GM23338 (cell line): ENCODE results near the gene TPT1. TPM values are rescaled to one million over a fixed set of nuclear protein-coding genes. Genes with fewer than 3 reads are reported as not detected.

Experiments used
- ATAC-seq: fragments of 200-7000 bp; cut with Tn5 transposase; 3 replicates; pipeline ENCODE4 v1.9.1; 2020
- DNase-seq: peaks from one replicate; pipeline ENCODE4 v3.0.0-alpha.2; 2015; ENCODE audit warnings: low spot score
- H2AFZ ChIP-seq: fragments of 200-600 bp; sonication (generic); 2 replicates; pipeline ENCODE4 v1.8.0; 2016; ENCODE audit warnings: antibody characterized with exemption, mild to moderate bottlenecking, moderate library complexity
- H3F3A ChIP-seq: fragments of 200-600 bp; sonication (generic); replicated peaks from 2 replicates; pipeline ENCODE4 v1.8.0; 2017; ENCODE audit warnings: antibody characterized with exemption, mixed run types, low read depth
- H3K27ac ChIP-seq: fragments of 200-600 bp; sonication (generic); 2 replicates; pipeline ENCODE4 v1.6.1; 2016; ENCODE audit warnings: low read depth
- H3K27me3 ChIP-seq: fragments of 200-600 bp; sonication (generic); 2 replicates; pipeline ENCODE4 v1.8.0; 2016; ENCODE audit warnings: mild to moderate bottlenecking, mixed run types, moderate library complexity; ENCODE audit not compliant: insufficient read depth
- H3K36me3 ChIP-seq: fragments of 200-600 bp; sonication (generic); 2 replicates; pipeline ENCODE4 v1.8.0; 2016; ENCODE audit warnings: mild to moderate bottlenecking; ENCODE audit not compliant: insufficient read depth
- H3K4me1 ChIP-seq: fragments of 200-600 bp; sonication (generic); 2 replicates; pipeline ENCODE4 v1.8.0; 2016; ENCODE audit warnings: mild to moderate bottlenecking, moderate library complexity; ENCODE audit not compliant: insufficient read depth
- H3K4me2 ChIP-seq: fragments of 200-600 bp; sonication (generic); 2 replicates; pipeline ENCODE4 v1.7.1; 2017; ENCODE audit warnings: mixed run types
- H3K4me3 ChIP-seq: fragments of 200-600 bp; sonication (generic); 2 replicates; pipeline ENCODE4 v1.6.1; 2016; ENCODE audit warnings: mixed run types
- H3K79me2 ChIP-seq: fragments of 200-600 bp; sonication (generic); replicated peaks from 2 replicates; pipeline ENCODE4 v1.8.0; 2017; ENCODE audit warnings: mild to moderate bottlenecking; ENCODE audit not compliant: insufficient read depth
- H3K9me2 ChIP-seq: fragments of 200-600 bp; sonication (generic); 2 replicates; pipeline ENCODE4 v1.8.0; 2017; ENCODE audit not compliant: insufficient read depth
- H4K20me1 ChIP-seq: fragments of 200-600 bp; sonication (generic); replicated peaks from 2 replicates; pipeline ENCODE4 v1.8.0; 2017; ENCODE audit warnings: mild to moderate bottlenecking; ENCODE audit not compliant: insufficient read depth
- H3K27ac Mint-ChIP-seq: 2 replicates; pipeline ENCODE4 v1.8.0; 2020; ENCODE audit warnings: inconsistent platforms, mild to moderate bottlenecking, moderate library complexity, mixed read lengths
- H3K27me3 Mint-ChIP-seq: 3 replicates; pipeline ENCODE4 v1.8.0; 2022; ENCODE audit warnings: low read depth, mild to moderate bottlenecking, moderate library complexity, mixed read lengths, inconsistent platforms; ENCODE audit not compliant: insufficient read depth, poor library complexity
- H3K36me3 Mint-ChIP-seq: 3 replicates; pipeline ENCODE4 v1.8.0; 2021; ENCODE audit warnings: low read depth, mild to moderate bottlenecking, inconsistent platforms, moderate library complexity, mixed read lengths
- H3K4me1 Mint-ChIP-seq: 3 replicates; pipeline ENCODE4 v1.8.0; 2020; ENCODE audit warnings: mild to moderate bottlenecking, inconsistent platforms, mixed read lengths
- H3K4me3 Mint-ChIP-seq: 3 replicates; pipeline ENCODE4 v1.8.0; 2021; ENCODE audit warnings: moderate library complexity, mild to moderate bottlenecking, inconsistent platforms, mixed read lengths
- H3K9me3 Mint-ChIP-seq: 3 replicates; pipeline ENCODE4 v1.8.0; 2020; ENCODE audit warnings: moderate library complexity, mild to moderate bottlenecking, inconsistent platforms, mixed read lengths
- CREB1 ChIP-seq: fragments of 250-450 bp; sonication (Bioruptor Pico); IDR thresholded peaks from 2 replicates; pipeline ENCODE4 v1.5.0; 2020; ENCODE audit warnings: low read depth, mild to moderate bottlenecking, moderate library complexity
- EZH2 ChIP-seq: fragments of 200-600 bp; sonication (generic); IDR thresholded peaks from one replicate; pipeline ENCODE4 v1.8.0; 2017; ENCODE audit warnings: antibody characterized with exemption, mild to moderate bottlenecking, low read depth; ENCODE audit not compliant: unreplicated experiment
- EZH2phosphoT487 ChIP-seq: fragments of 200-600 bp; sonication (generic); IDR thresholded peaks from one replicate; pipeline ENCODE4 v1.8.1; 2018; ENCODE audit warnings: antibody characterized with exemption; ENCODE audit not compliant: unreplicated experiment
- JUNB ChIP-seq: IDR thresholded peaks from one replicate; pipeline ENCODE4 v1.6.1; 2016; ENCODE audit warnings: antibody characterized with exemption; ENCODE audit not compliant: unreplicated experiment
- POLR2AphosphoS5 ChIP-seq: IDR thresholded peaks from 2 replicates; pipeline ENCODE4 v1.6.1; 2016; ENCODE audit warnings: antibody characterized with exemption, low read depth
- STAT1 ChIP-seq: IDR thresholded peaks from one replicate; pipeline ENCODE4 v1.6.1; 2016; ENCODE audit warnings: antibody characterized with exemption; ENCODE audit not compliant: unreplicated experiment
- ZNF114 ChIP-seq: fragments of 250-450 bp; sonication (Bioruptor Pico); IDR thresholded peaks from 2 replicates; pipeline ENCODE4 v1.5.0; 2020; ENCODE audit warnings: mild to moderate bottlenecking, moderate library complexity
- ZNF331 ChIP-seq: fragments of 250-450 bp; sonication (Bioruptor Pico); IDR thresholded peaks from 2 replicates; pipeline ENCODE4 v1.5.0; 2020; ENCODE audit warnings: low read depth, mild to moderate bottlenecking, moderate library complexity
- ZNF462 ChIP-seq: fragments of 250-450 bp; sonication (Bioruptor Pico); IDR thresholded peaks from 2 replicates; pipeline ENCODE4 v1.5.0; 2020; ENCODE audit warnings: mild to moderate bottlenecking, moderate library complexity
- polyA plus RNA-seq: library from polyadenylated mRNA; unstranded; fragments of >200 nt; fragmentation: Nextera tagmentation; extraction: Ambion mirVana; gene quantifications from 2 replicates; pipeline ENCODE4 v1.2.1, GENCODE V29; 2016
- total RNA-seq: library from RNA; depleted of rRNA; stranded (reverse); fragments of >200 nt; shearing (Covaris generic); gene quantifications from 2 replicates; pipeline ENCODE4 v1.2.3, GENCODE V29; 2014
- TF ChIP-seq, protein P1 (sequence below): IDR thresholded peaks from 2 replicates; pipeline ENCODE4 v1.6.1; 2016; ENCODE audit warnings: antibody characterized with exemption

The TPT1 gene
- total and polyA plus RNA-seq, 2 experiments from 2014 or later: 1,385 to 2,519 TPM

GRCh38 chr13:45350152-45350551 is 9.2 kb upstream of the TPT1 start (continued):
- no peak for TF ChIP-seq ZNF462 (CRISPR knock-in tag)
- no peak for TF ChIP-seq STAT1

DNA sequence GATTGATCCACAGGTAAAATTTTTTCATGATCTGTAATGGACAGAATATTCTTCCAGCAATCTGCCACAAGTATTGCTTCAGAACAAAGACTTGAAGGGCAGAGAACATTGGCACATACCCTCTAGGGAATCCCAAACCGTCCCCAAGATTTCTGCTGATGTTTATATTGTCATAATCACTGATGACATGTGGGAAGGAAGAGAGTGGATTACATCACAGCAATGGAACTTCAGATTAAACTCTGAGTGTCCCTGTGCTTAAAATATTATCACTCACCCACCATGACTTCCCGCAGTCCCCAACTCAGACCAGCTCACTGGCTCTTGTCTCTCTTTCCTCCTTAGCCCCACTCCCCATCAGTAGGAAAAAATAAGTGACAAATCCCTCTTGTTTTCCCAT is 8.5 kb upstream of the TPT1 start:
- H3K4me3 ChIP-seq: no peak overlapping the region
- no peaks in the 10 kb centered on the region; the same call in 1 of the 2 replicates for H3F3A ChIP-seq
- no peaks in the 10 kb centered on the region for H3K27me3 ChIP-seq
- no peak overlapping the region for H3K4me3 Mint-ChIP-seq
- no peaks in the 10 kb centered on the region for H3K4me1 Mint-ChIP-seq
- H4K20me1 ChIP-seq: peaks cover 7% of the 10 kb centered on the region
- peaks cover 12% of the 10 kb centered on the region; the same call in 1 of the 2 replicates for H3K36me3 ChIP-seq
- no peak overlapping the region for H2AFZ ChIP-seq
- no peak overlapping the region for H3K4me2 ChIP-seq
- ATAC-seq (no peak), DNase-seq (no peak)
- no peaks in the 10 kb centered on the region for H3K4me1 ChIP-seq
- H3K79me2 ChIP-seq: no peaks in the 10 kb centered on the region
- H3K36me3 Mint-ChIP-seq: peaks cover 44% of the 10 kb centered on the region
- H3K9me2 ChIP-seq: no peaks in the 10 kb centered on the region
- H3K27ac ChIP-seq: no peak overlapping the region
- no peaks in the 10 kb centered on the region for H3K9me3 Mint-ChIP-seq
- no peak overlapping the region for H3K27ac Mint-ChIP-seq
- no peaks in the 10 kb centered on the region for H3K27me3 Mint-ChIP-seq
- TF ChIP-seq JUNB: no peak
- no peak for TF ChIP-seq ZNF331 (CRISPR knock-in tag)
- no peak for TF ChIP-seq POLR2AphosphoS5
- TF ChIP-seq, protein P1, sequence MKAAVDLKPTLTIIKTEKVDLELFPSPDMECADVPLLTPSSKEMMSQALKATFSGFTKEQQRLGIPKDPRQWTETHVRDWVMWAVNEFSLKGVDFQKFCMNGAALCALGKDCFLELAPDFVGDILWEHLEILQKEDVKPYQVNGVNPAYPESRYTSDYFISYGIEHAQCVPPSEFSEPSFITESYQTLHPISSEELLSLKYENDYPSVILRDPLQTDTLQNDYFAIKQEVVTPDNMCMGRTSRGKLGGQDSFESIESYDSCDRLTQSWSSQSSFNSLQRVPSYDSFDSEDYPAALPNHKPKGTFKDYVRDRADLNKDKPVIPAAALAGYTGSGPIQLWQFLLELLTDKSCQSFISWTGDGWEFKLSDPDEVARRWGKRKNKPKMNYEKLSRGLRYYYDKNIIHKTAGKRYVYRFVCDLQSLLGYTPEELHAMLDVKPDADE: no peak
- no peak for TF ChIP-seq EZH2
- TF ChIP-seq STAT1: no peak
- TF ChIP-seq EZH2phosphoT487: no peak
- TF ChIP-seq ZNF462 (CRISPR knock-in tag): no peak
- TF ChIP-seq ZNF114 (CRISPR knock-in tag): no peak
- TF ChIP-seq CREB1 (CRISPR knock-in tag): no peak
